HCT116 (cell line): ENCODE data around the gene WWOX. TPM values are rescaled to one million over a fixed set of nuclear protein-coding genes. Genes with fewer than 3 reads are reported as not detected.

ENCODE experiments used
- ATAC-seq: fragments of 200-7000 bp; cut with Tn5 transposase; 2 replicates; pipeline ENCODE4 v1.9.1; 2020; ENCODE audit warnings: mild to moderate bottlenecking, moderate library complexity
- BruUV-seq: library from RNA; stranded (reverse); fragments of 400-500 nt; replicated peaks from 2 replicates; lab custom pipeline; 2021; lab: Mats Ljungman, UMichigan
- CTCF ChIA-PET: fragments of 300-600 bp; sonication (Branson Sonifier 250); formaldehyde crosslinking; loops from one replicate; lab custom pipeline; 2021; ENCODE audit warnings: antibody characterized with exemption; lab: Charles Lee
- POLR2A ChIA-PET: fragments of 300-600, 350-600 bp; sonication (Branson Sonifier 250); formaldehyde crosslinking; loops from one replicate; lab custom pipeline; 2021; ENCODE audit warnings: antibody characterized with exemption; lab: Charles Lee
- RAD21 ChIA-PET, 2 experiments: fragments of 300-600 bp; sonication (Branson Sonifier 250); formaldehyde crosslinking; loops; one replicate each; lab custom pipeline; 2023; ENCODE audit warnings: low total read pairs in 2 of 2; ENCODE audit not compliant: uncharacterized antibody in 2 of 2, unreplicated experiment in 2 of 2, low non-redundant PET in 1 of 2; lab: Charles Lee
- DNase-seq: peaks from one replicate; pipeline ENCODE4 v3.0.0-alpha.2; 2010; ENCODE audit warnings: low read depth, low spot score
- H2AFZ ChIP-seq: fragments of 200-600 bp; shearing (Covaris generic), sonication (generic); 2 replicates; pipeline ENCODE4 v1.6.1; 2017; ENCODE audit warnings: low read depth, mixed run types, mixed read lengths, antibody characterized with exemption, low read length; ENCODE audit not compliant: poor library complexity, severe bottlenecking
- H3K27ac ChIP-seq: 2 replicates; pipeline ENCODE4 v1.5.1; 2012; ENCODE audit warnings: low read depth, low read length
- H3K27me3 ChIP-seq: fragments of 200-600 bp; sonication (generic); 2 replicates; pipeline ENCODE4 v1.6.1; 2016; ENCODE audit warnings: mixed run types, low read length, mixed read lengths; ENCODE audit not compliant: insufficient read depth
- H3K36me3 ChIP-seq, 2 experiments: fragments of 200-500 bp in 1 of 2; fragments of 200-600 bp in 1 of 2; sonication (Bioruptor generic) in 1 of 2; sonication (generic) in 1 of 2; 2 replicates each; pipeline versions ENCODE4 v1.5.1 to v1.6.1; 2014 to 2016; ENCODE audit warnings: low read length in 2 of 2, inconsistent platforms in 1 of 2, mixed read lengths in 1 of 2, mixed run types in 1 of 2; ENCODE audit not compliant: insufficient read depth in 2 of 2, control insufficient read depth in 1 of 2
- H3K4me1 ChIP-seq, 2 experiments: fragments of 200-600 bp in 1 of 2; sonication (generic) in 1 of 2; 2 replicates each; pipeline versions ENCODE4 v1.5.1 to v1.6.1; 2012 to 2017; ENCODE audit warnings: low read length in 2 of 2, inconsistent platforms in 1 of 2, mild to moderate bottlenecking in 1 of 2, mixed read lengths in 1 of 2, mixed run types in 1 of 2, moderate library complexity in 1 of 2; ENCODE audit not compliant: insufficient read depth in 2 of 2, control insufficient read depth in 1 of 2
- H3K4me2 ChIP-seq: fragments of 200-600 bp; sonication (generic); 2 replicates; pipeline ENCODE4 v1.6.1; 2017; ENCODE audit warnings: mixed run types, low read length, mixed read lengths
- H3K4me3 ChIP-seq, 2 experiments: fragments of 200-600 bp in 1 of 2; sonication (generic) in 1 of 2; replicated peaks in 1 of 2; 2 replicates each; pipeline ENCODE4 v1.5.1; 2011 to 2016; ENCODE audit warnings: low read length in 2 of 2, control low read depth in 1 of 2, low read depth in 1 of 2, mild to moderate bottlenecking in 1 of 2, mixed read lengths in 1 of 2, mixed run types in 1 of 2
- H3K79me2 ChIP-seq: fragments of 200-600 bp; sonication (generic); 2 replicates; pipeline ENCODE4 v1.6.1; 2017; ENCODE audit warnings: mild to moderate bottlenecking, mixed run types, low read length, moderate library complexity, mixed read lengths; ENCODE audit not compliant: insufficient read depth
- H3K9ac ChIP-seq: fragments of 200-600 bp; sonication (generic); 2 replicates; pipeline ENCODE4 v1.6.1; 2016; ENCODE audit warnings: low read length, mixed read lengths
- H3K9me2 ChIP-seq: fragments of 200-600 bp; sonication (generic), shearing (Covaris generic); 2 replicates; pipeline ENCODE4 v1.6.1; 2017; ENCODE audit warnings: mixed run types, mild to moderate bottlenecking, moderate library complexity; ENCODE audit not compliant: insufficient read depth
- H3K9me3 ChIP-seq, 2 experiments: fragments of 200-500 bp in 1 of 2; fragments of 200-600 bp in 1 of 2; sonication (Bioruptor generic) in 1 of 2; sonication (generic) in 1 of 2; 2 replicates each; pipeline ENCODE4 v1.6.1; 2014 to 2017; ENCODE audit warnings: low read length in 2 of 2, mixed read lengths in 2 of 2, inconsistent platforms in 1 of 2, low read depth in 1 of 2, mild to moderate bottlenecking in 1 of 2, mixed run types in 1 of 2, moderate library complexity in 1 of 2; ENCODE audit not compliant: control insufficient read depth in 1 of 2, insufficient read depth in 1 of 2
- H4K20me1 ChIP-seq: fragments of 200-600 bp; sonication (generic), shearing (Covaris generic); 2 replicates; pipeline ENCODE4 v1.6.1; 2017; ENCODE audit warnings: mixed run types, mild to moderate bottlenecking, moderate library complexity; ENCODE audit not compliant: insufficient read depth
- CEBPB ChIP-seq: IDR thresholded peaks from 2 replicates; pipeline ENCODE4 v1.6.1; 2012; ENCODE audit warnings: low read depth
- CTCF ChIP-seq, 3 experiments: fragments of 200-600 bp in 1 of 3; sonication (generic) in 1 of 3; IDR thresholded peaks in 2 of 3; conservative IDR thresholded peaks in 1 of 3; 2 replicates each; pipeline ENCODE4 v1.5.1; 2012 to 2017; ENCODE audit warnings: low read depth in 2 of 3, low read length in 2 of 3, antibody characterized with exemption in 1 of 3, borderline replicate concordance in 1 of 3, control low read depth in 1 of 3, mild to moderate bottlenecking in 1 of 3, mixed read lengths in 1 of 3, mixed run types in 1 of 3, moderate library complexity in 1 of 3; ENCODE audit not compliant: insufficient read depth in 1 of 3
- EGR1 ChIP-seq: IDR thresholded peaks from 2 replicates; pipeline ENCODE4 v1.6.1; 2012; ENCODE audit warnings: low read depth
- ELF1 ChIP-seq: IDR thresholded peaks from 2 replicates; pipeline ENCODE4 v1.6.1; 2012; ENCODE audit warnings: low read depth, borderline replicate concordance
- EZH2phosphoT487 ChIP-seq: fragments of 200-600 bp; IDR thresholded peaks from 2 replicates; pipeline ENCODE4 v1.6.1; 2018; ENCODE audit warnings: antibody characterized with exemption, borderline replicate concordance
- RAD21 ChIP-seq: IDR thresholded peaks from 2 replicates; pipeline ENCODE4 v1.6.1; 2012; ENCODE audit warnings: low read depth, mild to moderate bottlenecking
- SRF ChIP-seq: IDR thresholded peaks from 2 replicates; pipeline ENCODE4 v1.6.1; 2012; ENCODE audit warnings: low read depth
- TCF7L2 ChIP-seq: IDR thresholded peaks from 2 replicates; pipeline ENCODE4 v1.7.0; 2011; ENCODE audit warnings: borderline replicate concordance, inconsistent platforms; ENCODE audit not compliant: insufficient read depth, insufficient read length; ENCODE audit errors: extremely low read depth
- ZFX ChIP-seq: fragments of 450-650 bp; IDR thresholded peaks from 2 replicates; pipeline ENCODE4 v1.6.1; 2017
- ZNF274 ChIP-seq: fragments of 200-500 bp; sonication (Bioruptor generic); IDR thresholded peaks from 2 replicates; pipeline ENCODE4 v1.6.1; 2014; ENCODE audit warnings: mild to moderate bottlenecking, low read depth, low read length, inconsistent platforms
- intact Hi-C: fragments of 100-400 bp; cut with micrococcal nuclease; formaldehyde crosslinking; loops from 2 replicates; pipeline ENCODE4 v1.10.0; 2022
- total RNA-seq: library from RNA; stranded (reverse); gene quantifications from one replicate; pipeline ENCODE4 v1.2.1, GENCODE V29; 2021; ENCODE audit not compliant: unreplicated experiment
- TF ChIP-seq, protein P1 (sequence below): IDR thresholded peaks from 2 replicates; pipeline ENCODE4 v1.6.1; 2011; ENCODE audit warnings: mild to moderate bottlenecking, low read length, moderate library complexity; ENCODE audit not compliant: insufficient replicate concordance; ENCODE audit errors: extremely low read depth

WWOX gene
- total RNA-seq, 1 experiment from 2014 or later = 13.7 TPM

DNA sequence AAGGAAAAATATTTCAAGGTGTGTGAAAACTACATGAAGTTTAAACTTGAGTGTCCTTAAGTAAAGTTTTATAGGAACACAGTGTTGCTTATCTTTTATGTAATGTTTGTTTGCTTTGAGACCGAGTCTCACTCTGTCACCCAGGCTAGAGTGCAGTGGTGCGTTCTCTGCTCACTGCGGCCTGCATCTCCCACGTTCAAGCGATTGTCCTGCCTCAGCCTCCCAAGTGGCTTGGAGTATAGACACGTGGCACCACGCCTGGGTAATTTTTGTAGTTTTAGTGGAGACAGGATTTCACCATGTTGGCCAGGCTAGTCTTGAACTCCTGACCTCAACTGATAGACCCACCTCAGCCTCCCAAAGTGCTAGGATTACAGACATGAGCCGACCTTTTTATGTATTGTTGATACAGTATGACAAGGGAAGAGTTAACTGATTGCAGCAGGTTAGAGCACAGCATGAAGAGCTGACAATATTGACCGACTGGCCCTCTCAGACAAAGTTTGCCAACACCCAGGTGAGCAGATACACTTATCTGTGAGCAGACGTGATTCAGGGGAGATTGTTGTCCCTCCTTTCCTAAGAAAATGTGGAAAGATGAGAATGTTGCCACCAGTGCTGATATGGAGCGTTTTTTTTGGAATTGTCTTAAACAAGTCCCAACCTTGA is 373.7 kb downstream of the WWOX start:
- Histone ChIP-seq H3K9me2 (no peaks in the 10 kb centered on the region), H3K27me3 (no peaks in the 10 kb centered on the region), H3K9me3 (no peaks in the 10 kb centered on the region), H4K20me1 (no peaks in the 10 kb centered on the region), H3K4me1 (no peaks in the 10 kb centered on the region), H2AFZ (no peak overlapping the region), H3K9ac (no peak overlapping the region), H3K36me3 (no peaks in the 10 kb centered on the region), H3K4me2 (no peak overlapping the region), H3K4me3 (no peak overlapping the region), H3K27ac (no peak overlapping the region), H3K79me2 (no peaks in the 10 kb centered on the region)
- POLR2A ChIA-PET = no interaction called here
- CTCF ChIA-PET = no interaction called here
- intact Hi-C loops = no loop called here
- BruUV-seq = no TSS peak
- RAD21 ChIA-PET = no interaction called here
- no peak for ATAC-seq
- TF ChIP-seq EZH2phosphoT487 (no peak), ZNF274 (no peak), ZFX (no peak), CEBPB (no peak), ELF1 (no peak), EGR1 (no peak), RAD21 (no peak), TCF7L2 (no peak), SRF (no peak), CTCF (IDR thresholded peaks at IDR 0.05 in 2 of 3, conservative IDR thresholded peaks at IDR 0.05 in 1 of 3; ENCODE audit: borderline replicate concordance in 1 of 3, insufficient read depth in 1 of 3, low read depth in 2 of 3, low read length in 2 of 3) (no peak)
- TF ChIP-seq, protein P1, sequence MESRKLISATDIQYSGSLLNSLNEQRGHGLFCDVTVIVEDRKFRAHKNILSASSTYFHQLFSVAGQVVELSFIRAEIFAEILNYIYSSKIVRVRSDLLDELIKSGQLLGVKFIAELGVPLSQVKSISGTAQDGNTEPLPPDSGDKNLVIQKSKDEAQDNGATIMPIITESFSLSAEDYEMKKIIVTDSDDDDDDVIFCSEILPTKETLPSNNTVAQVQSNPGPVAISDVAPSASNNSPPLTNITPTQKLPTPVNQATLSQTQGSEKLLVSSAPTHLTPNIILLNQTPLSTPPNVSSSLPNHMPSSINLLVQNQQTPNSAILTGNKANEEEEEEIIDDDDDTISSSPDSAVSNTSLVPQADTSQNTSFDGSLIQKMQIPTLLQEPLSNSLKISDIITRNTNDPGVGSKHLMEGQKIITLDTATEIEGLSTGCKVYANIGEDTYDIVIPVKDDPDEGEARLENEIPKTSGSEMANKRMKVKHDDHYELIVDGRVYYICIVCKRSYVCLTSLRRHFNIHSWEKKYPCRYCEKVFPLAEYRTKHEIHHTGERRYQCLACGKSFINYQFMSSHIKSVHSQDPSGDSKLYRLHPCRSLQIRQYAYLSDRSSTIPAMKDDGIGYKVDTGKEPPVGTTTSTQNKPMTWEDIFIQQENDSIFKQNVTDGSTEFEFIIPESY = no peak
- DNase-seq = no peak
